B cell (primary cell): ENCODE results near the gene NAA11. TPM values are rescaled to one million over a fixed set of nuclear protein-coding genes. Genes with fewer than 3 reads are reported as not detected.

ENCODE experiments used
- ATAC-seq: fragments of 200-7000 bp; cut with Tn5 transposase; one replicate; pipeline ENCODE4 v1.10.0; 2021; ENCODE audit warnings: low read depth, mild to moderate bottlenecking, moderate number of reproducible peaks, moderate library complexity
- CTCF ChIA-PET: fragments of 350-600 bp; sonication (Branson Sonifier 250); formaldehyde crosslinking; loops from one replicate; lab custom pipeline; 2021; ENCODE audit warnings: antibody characterized with exemption, inconsistent platforms; lab: Charles Lee
- POLR2A ChIA-PET: fragments of 350-600 bp; sonication (Branson Sonifier 250); formaldehyde crosslinking; loops from one replicate; lab custom pipeline; 2021; ENCODE audit warnings: antibody characterized with exemption; lab: Charles Lee
- DNase-seq: peaks from one replicate; pipeline ENCODE4 v3.0.0; 2013
- H2AFZ ChIP-seq: 2 replicates; pipeline ENCODE4 v1.6.1; 2012; ENCODE audit warnings: mild to moderate bottlenecking, low read depth, low read length; ENCODE audit not compliant: insufficient read depth, poor library complexity, severe bottlenecking
- H3K27ac ChIP-seq, 2 donors: 1 replicate in 1 of 2; 2 replicates in 1 of 2; pipeline ENCODE4 v1.5.1; 2012 to 2013; ENCODE audit warnings: low read length in 2 of 2, mild to moderate bottlenecking in 2 of 2, moderate library complexity in 1 of 2
- H3K27me3 ChIP-seq, 4 experiments: fragments of 200-600 bp in 1 of 4; sonication (generic) in 1 of 4; replicated peaks in 1 of 4; 1 replicate in 2 of 4; 2 replicates in 2 of 4; pipeline versions ENCODE4 v1.6.1 to v1.7.0; 2013 to 2016; ENCODE audit warnings: low read length in 3 of 4, mild to moderate bottlenecking in 2 of 4, mixed read lengths in 1 of 4, moderate library complexity in 1 of 4; ENCODE audit not compliant: insufficient read depth in 4 of 4, control insufficient read depth in 3 of 4; ENCODE audit errors: control extremely low read depth in 1 of 4
- H3K36me3 ChIP-seq, 2 experiments: replicated peaks in 1 of 2; 1 replicate in 1 of 2; 2 replicates in 1 of 2; pipeline versions ENCODE4 v1.6.1 to v1.7.1; 2013; ENCODE audit warnings: low read length in 1 of 2; ENCODE audit not compliant: insufficient read depth in 2 of 2, control insufficient read depth in 1 of 2; ENCODE audit errors: control extremely low read depth in 1 of 2, extremely low read depth in 1 of 2
- H3K4me1 ChIP-seq, 2 donors: fragments of 200-600 bp in 1 of 2; sonication (generic) in 1 of 2; 1 replicate in 1 of 2; 2 replicates in 1 of 2; pipeline versions ENCODE4 v1.5.1 to v1.6.1; 2013 to 2017; ENCODE audit warnings: low read length in 2 of 2; ENCODE audit not compliant: control insufficient read depth in 2 of 2, insufficient read depth in 2 of 2
- H3K4me2 ChIP-seq: replicated peaks from 2 replicates; pipeline ENCODE3; 2012; ENCODE audit warnings: mild to moderate bottlenecking, low read depth, low read length; ENCODE audit not compliant: poor library complexity, severe bottlenecking
- H3K4me3 ChIP-seq, 5 experiments: fragments of 200-600 bp in 1 of 5; sonication (generic) in 1 of 5; 1 replicate in 3 of 5; 2 replicates in 2 of 5; pipeline versions ENCODE4 v1.5.1 to v1.7.0; 2011 to 2016; ENCODE audit warnings: low read length in 4 of 5, mild to moderate bottlenecking in 4 of 5, low read depth in 2 of 5, control low read depth in 1 of 5, moderate library complexity in 1 of 5; ENCODE audit not compliant: insufficient read depth in 1 of 5; ENCODE audit errors: control extremely low read depth in 1 of 5, extremely low read depth in 1 of 5
- H3K79me2 ChIP-seq: fragments of 200-600 bp; sonication (generic); one replicate; pipeline ENCODE4 v1.6.0; 2016; ENCODE audit warnings: low read length; ENCODE audit not compliant: control insufficient read depth, insufficient read depth
- H3K9ac ChIP-seq: fragments of 200-600 bp; sonication (generic); 2 replicates; pipeline ENCODE4 v1.6.1; 2017; ENCODE audit warnings: mild to moderate bottlenecking, low read length, moderate library complexity
- H3K9me3 ChIP-seq, 3 donors: one replicate each; pipeline versions ENCODE4 v1.6.1 to v1.7.1; 2013; ENCODE audit warnings: low read length in 2 of 3; ENCODE audit not compliant: control insufficient read depth in 2 of 3, insufficient read depth in 1 of 3; ENCODE audit errors: control extremely low read depth in 1 of 3
- H4K20me1 ChIP-seq: 2 replicates; pipeline ENCODE4 v1.6.0; 2012; ENCODE audit warnings: mild to moderate bottlenecking, low read length; ENCODE audit not compliant: insufficient read depth, control insufficient read depth, poor library complexity, severe bottlenecking
- H3K27ac Mint-ChIP-seq: one replicate; pipeline ENCODE4 v1.8.0; 2021; ENCODE audit warnings: mixed read lengths
- H3K27me3 Mint-ChIP-seq: one replicate; pipeline ENCODE4 v1.8.0; 2021; ENCODE audit warnings: mixed read lengths
- H3K4me1 Mint-ChIP-seq: one replicate; pipeline ENCODE4 v1.8.0; 2021; ENCODE audit warnings: mixed read lengths
- H3K4me3 Mint-ChIP-seq: one replicate; pipeline ENCODE4 v1.8.0; 2021; ENCODE audit warnings: mixed read lengths
- H3K9me3 Mint-ChIP-seq: one replicate; pipeline ENCODE4 v1.8.0; 2022; ENCODE audit warnings: mixed read lengths; ENCODE audit not compliant: insufficient read depth
- CTCF ChIP-seq: fragments of 200-600 bp; IDR thresholded peaks from one replicate; pipeline ENCODE4 v1.8.0; 2022; ENCODE audit warnings: antibody characterized with exemption, mild to moderate bottlenecking
- EZH2 ChIP-seq: IDR thresholded peaks from 2 replicates; pipeline ENCODE4 v1.6.1; 2012; ENCODE audit warnings: borderline replicate concordance, low read depth, mild to moderate bottlenecking, moderate library complexity, low read length; ENCODE audit not compliant: insufficient read depth, poor library complexity, severe bottlenecking
- WGBS: methylation state at CpG from one replicate; pipeline ENCODE4 v1.1.5; 2013; ENCODE audit warnings: missing lambda C conversion rate; ENCODE audit not compliant: insufficient coverage; 5-methylcytosine and 5-hydroxymethylcytosine counted together
- intact Hi-C: fragments of 100-400 bp; cut with micrococcal nuclease; formaldehyde crosslinking; loops from one replicate; pipeline ENCODE4 v1.10.0; 2022
- polyA plus RNA-seq: library from polyadenylated mRNA; depleted of rRNA; stranded (reverse); fragments of >200 nt; gene quantifications from 2 replicates; pipeline ENCODE4 v1.2.3, GENCODE V29; 2012
- total RNA-seq, 2 donors: library from RNA; stranded (reverse); fragments of 120-200 nt in 1 of 2; gene quantifications; 1 replicate in 1 of 2; 2 replicates in 1 of 2; pipeline versions ENCODE4 v1.2.3 to v1.2.4, GENCODE V29; 2013 to 2022

The NAA11 gene
- total and polyA plus RNA-seq, 2 donors (not counting 1 experiment from before 2014, with no cell fraction given), result not detected

GRCh38 chr4:79272126-79272525 lies 53.7 kb downstream of the NAA11 start:
- H3K4me3 Mint-ChIP-seq, result no peak overlapping the region
- no peak for DNase-seq
- Histone ChIP-seq H2AFZ (no peak overlapping the region), H3K4me1 (no peaks in the 10 kb centered on the region), H3K4me2 (no peak overlapping the region), H3K9me3 (no peaks in the 10 kb centered on the region), H3K4me3 (no peak overlapping the region), H3K27ac (no peak overlapping the region), H3K27me3 (no peaks in the 10 kb centered on the region), H3K9ac (no peak overlapping the region), H3K36me3 (no peaks in the 10 kb centered on the region), H3K79me2 (no peaks in the 10 kb centered on the region), H4K20me1 (no peaks in the 10 kb centered on the region)
- H3K9me3 Mint-ChIP-seq, result no peaks in the 10 kb centered on the region
- no peaks in the 10 kb centered on the region for H3K4me1 Mint-ChIP-seq
- ChIA-PET POLR2A (no interaction called here), CTCF (no interaction called here)
- no peak for TF ChIP-seq CTCF
- TF ChIP-seq EZH2, result no peak
- H3K27ac Mint-ChIP-seq, result no peak overlapping the region
- intact Hi-C loops, result no loop called here
- ATAC-seq, result no peak
- no peaks in the 10 kb centered on the region for H3K27me3 Mint-ChIP-seq

GRCh38 chr4:79267671-79268070 lies 58.2 kb downstream of the NAA11 start:
- no peak overlapping the region for H3K4me3 Mint-ChIP-seq
- ChIA-PET CTCF (no interaction called here), POLR2A (no interaction called here)
- no peak for DNase-seq
- no peaks in the 10 kb centered on the region for H4K20me1 ChIP-seq
- intact Hi-C loops, result no loop called here
- no peaks in the 10 kb centered on the region for H3K4me1 ChIP-seq
- H3K4me3 ChIP-seq, result no peak overlapping the region
- WGBS, result no CpG with 5 or more reads among the region's 1 CpG
- no peaks in the 10 kb centered on the region for H3K79me2 ChIP-seq
- no peak overlapping the region for H2AFZ ChIP-seq
- no peak overlapping the region for H3K9ac ChIP-seq
- H3K4me1 Mint-ChIP-seq, result no peaks in the 10 kb centered on the region
- no peaks in the 10 kb centered on the region for H3K27me3 ChIP-seq
- H3K27me3 Mint-ChIP-seq, result no peaks in the 10 kb centered on the region
- H3K36me3 ChIP-seq, result no peaks in the 10 kb centered on the region
- no peak overlapping the region for H3K27ac Mint-ChIP-seq
- H3K27ac ChIP-seq, result no peak overlapping the region
- TF ChIP-seq EZH2 (no peak), CTCF (no peak)
- no peaks in the 10 kb centered on the region for H3K9me3 ChIP-seq
- no peak overlapping the region for H3K4me2 ChIP-seq
- H3K9me3 Mint-ChIP-seq, result no peaks in the 10 kb centered on the region
- no peak for ATAC-seq

Other genes with a start within 250 kb of the NAA11 start
- not detected in 2 replicates for gene GK2, start 82.2 kb upstream of the NAA11 start, total RNA-seq
- gene GK2, start 82.2 kb upstream of the NAA11 start, polyA plus RNA-seq, result not detected in 2 replicates